Measurements from ENCODE around the gene RPF1. TPM values are rescaled to one million over a fixed set of nuclear protein-coding genes. Genes with fewer than 3 reads are reported as not detected.
"Not testable (repeated sequence)": the region's sequence is repeated elsewhere in the genome, so short reads cannot be mapped to it uniquely, and the experiment has no call there.

The RPF1 gene
- total RNA-seq, 1 experiment from 2014 or later, result 43.1 TPM

- Mint-ChIP-seq H3K36me3 (ENCODE audit: insufficient read depth, unreplicated experiment) (peaks cover 34% of the 10 kb centered on the region), H3K4me3 (ENCODE audit: unreplicated experiment) (peak overlapping the region; percentile 94), H3K27ac (ENCODE audit: low read depth, unreplicated experiment) (peak overlapping the region; percentile 94), H3K9me3 (ENCODE audit: unreplicated experiment) (peaks cover 9% of the 10 kb centered on the region), H3K27me3 (ENCODE audit: insufficient read depth, unreplicated experiment) (no peaks in the 10 kb centered on the region), H3K4me1 (ENCODE audit: insufficient read depth, unreplicated experiment) (peaks cover 31% of the 10 kb centered on the region)
- CTCF ChIA-PET, result interaction anchor here (0.5 to 1.0 kb wide), 4 partner anchors 25 to 299 kb away, joined by 3 to 4 read pairs (median 3); partner anchors contain the start of gene CTBS
- TF ChIP-seq, protein P1, sequence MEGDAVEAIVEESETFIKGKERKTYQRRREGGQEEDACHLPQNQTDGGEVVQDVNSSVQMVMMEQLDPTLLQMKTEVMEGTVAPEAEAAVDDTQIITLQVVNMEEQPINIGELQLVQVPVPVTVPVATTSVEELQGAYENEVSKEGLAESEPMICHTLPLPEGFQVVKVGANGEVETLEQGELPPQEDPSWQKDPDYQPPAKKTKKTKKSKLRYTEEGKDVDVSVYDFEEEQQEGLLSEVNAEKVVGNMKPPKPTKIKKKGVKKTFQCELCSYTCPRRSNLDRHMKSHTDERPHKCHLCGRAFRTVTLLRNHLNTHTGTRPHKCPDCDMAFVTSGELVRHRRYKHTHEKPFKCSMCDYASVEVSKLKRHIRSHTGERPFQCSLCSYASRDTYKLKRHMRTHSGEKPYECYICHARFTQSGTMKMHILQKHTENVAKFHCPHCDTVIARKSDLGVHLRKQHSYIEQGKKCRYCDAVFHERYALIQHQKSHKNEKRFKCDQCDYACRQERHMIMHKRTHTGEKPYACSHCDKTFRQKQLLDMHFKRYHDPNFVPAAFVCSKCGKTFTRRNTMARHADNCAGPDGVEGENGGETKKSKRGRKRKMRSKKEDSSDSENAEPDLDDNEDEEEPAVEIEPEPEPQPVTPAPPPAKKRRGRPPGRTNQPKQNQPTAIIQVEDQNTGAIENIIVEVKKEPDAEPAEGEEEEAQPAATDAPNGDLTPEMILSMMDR (IDR thresholded peaks at IDR 0.05; ENCODE audit: unreplicated experiment), result no peak
- intact Hi-C loops (cut with micrococcal nuclease), result loop anchor here (1.0 to 2.0 kb wide), 5 partner anchors 63 to 248 kb away; partner anchors contain the start of gene CTBS
- POLR2A ChIA-PET, result interaction anchor here (0.7 to 5.3 kb wide), 26 partner anchors 10 to 815 kb away, joined by 3 to 104 read pairs (median 6); partner anchors contain the start of genes CTBS and RPF1
- peak; percentile 70 for DNase-seq (ENCODE audit: unreplicated experiment)
- no TSS peak for BruUV-seq (replicated peaks)
These were observed 26.5 kb downstream of the RPF1 start for GRCh38 chr1:84505493-84506001.

DNA sequence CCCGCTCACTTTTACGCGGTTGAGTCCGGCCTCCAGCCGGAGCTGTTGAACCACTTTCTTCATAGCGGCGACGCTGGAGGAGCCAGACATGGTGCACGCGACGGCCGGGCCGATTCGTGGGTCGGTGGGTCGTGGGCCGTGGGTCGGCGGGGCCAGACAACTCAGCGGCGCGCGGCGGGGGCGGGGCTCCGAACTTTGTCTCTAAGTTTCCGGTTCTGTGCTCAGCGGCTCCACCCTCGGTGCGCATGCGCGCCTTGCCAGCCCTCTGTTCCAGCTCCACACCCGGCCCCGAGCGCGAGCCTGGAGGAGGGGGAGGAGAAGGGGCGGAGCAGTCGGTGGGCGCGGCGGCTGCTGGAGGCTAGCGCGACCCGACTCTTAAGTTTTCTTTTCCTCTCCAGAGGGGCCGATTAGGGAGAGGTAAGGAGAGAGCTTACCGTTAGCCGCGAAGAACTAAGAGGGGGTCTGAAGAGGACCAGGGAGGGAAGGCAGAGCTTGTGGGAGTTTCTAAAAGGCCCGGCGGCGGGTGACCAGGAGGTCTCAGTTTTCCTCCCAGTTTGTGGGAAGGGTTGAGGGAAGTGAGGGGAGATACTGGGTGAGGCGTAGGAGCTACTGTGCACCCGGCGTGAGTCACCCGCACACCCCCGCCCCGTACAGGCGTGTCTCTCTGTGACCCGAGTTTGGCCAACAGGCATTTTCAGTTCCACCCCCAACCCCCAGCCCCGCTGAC, 27.1 kb downstream of the RPF1 start, which contains the start of the genes GNG5 and SPATA1:
GNG5 (minus strand) TSS at position 580 of the 727 bp plus-strand sequence; CDS start at position 90, 490 bp downstream.
SPATA1 (plus strand) TSS at position 385 of the 727 bp plus-strand sequence. CDS start 9,974 bp downstream, outside the sequence.
- ChIA-PET CTCF (interaction anchor here (0.5 to 1.2 kb wide), 7 partner anchors 24 to 432 kb away, joined by 3 to 4 read pairs (median 3); partner anchors contain the start of gene CTBS), POLR2A (interaction anchor here (0.7 to 5.3 kb wide), 32 partner anchors 9 to 815 kb away, joined by 3 to 104 read pairs (median 6); partner anchors contain the start of genes CTBS and RPF1)
- TF ChIP-seq, protein P1 (IDR thresholded peaks at IDR 0.05; ENCODE audit: unreplicated experiment), result no peak
- Mint-ChIP-seq H3K4me1 (ENCODE audit: insufficient read depth, unreplicated experiment) (peaks cover 25% of the 10 kb centered on the region), H3K36me3 (ENCODE audit: insufficient read depth, unreplicated experiment) (peaks cover 28% of the 10 kb centered on the region), H3K9me3 (ENCODE audit: unreplicated experiment) (peaks cover 9% of the 10 kb centered on the region), H3K4me3 (ENCODE audit: unreplicated experiment) (peak within 1 kb of the TSS; percentile 94), H3K27ac (ENCODE audit: low read depth, unreplicated experiment) (peak within 1 kb of the TSS; percentile 94), H3K27me3 (ENCODE audit: insufficient read depth, unreplicated experiment) (no peaks in the 10 kb centered on the region)
- DNase-seq (ENCODE audit: unreplicated experiment), result peak; percentile 97
- intact Hi-C loops (cut with micrococcal nuclease), result loop anchor here (1.0 to 2.0 kb wide), 4 partner anchors 63 to 114 kb away; partner anchors contain the start of gene CTBS
- BruUV-seq (replicated peaks), result no TSS peak

GRCh38 chr1:84506729-84507453, 27.8 kb downstream of the RPF1 start:
- CTCF ChIA-PET, result interaction anchor here (0.8 to 1.2 kb wide), 6 partner anchors 66 to 432 kb away, joined by 3 to 4 read pairs (median 3); partner anchors contain the start of gene CTBS

GRCh38 chr1:84507887-84508286, 28.8 kb downstream of the RPF1 start:
- not testable (repeated sequence) for H3K4me3 Mint-ChIP-seq (ENCODE audit: unreplicated experiment); H3K27ac Mint-ChIP-seq (ENCODE audit: low read depth, unreplicated experiment); H3K27me3 Mint-ChIP-seq (ENCODE audit: insufficient read depth, unreplicated experiment); BruUV-seq (replicated peaks); H3K9me3 Mint-ChIP-seq (ENCODE audit: unreplicated experiment); DNase-seq (ENCODE audit: unreplicated experiment)
- H3K36me3 Mint-ChIP-seq (ENCODE audit: insufficient read depth, unreplicated experiment), result peaks cover 16% of the 10 kb centered on the region
- peaks cover 18% of the 10 kb centered on the region for H3K4me1 Mint-ChIP-seq (ENCODE audit: insufficient read depth, unreplicated experiment)
- ChIA-PET POLR2A (interaction anchor here (0.7 to 5.3 kb wide), 5 partner anchors 12 to 295 kb away, joined by 3 to 104 read pairs (median 8); partner anchors contain the start of genes CTBS and RPF1), CTCF (interaction anchor here (0.8 to 1.2 kb wide), 2 partner anchors 14 to 246 kb away, joined by 3 to 5 read pairs; no protein-coding TSS in a partner anchor)
- intact Hi-C loops (cut with micrococcal nuclease), result loop anchor here (2.0 kb wide), 1 partner anchor 65 kb away; no protein-coding TSS in a partner anchor

More at GRCh38 chr1:84506729-84507453, 27.8 kb downstream of the RPF1 start:
- H3K9me3 Mint-ChIP-seq (ENCODE audit: unreplicated experiment), result peaks cover 9% of the 10 kb centered on the region
- no peaks in the 10 kb centered on the region for H3K27me3 Mint-ChIP-seq (ENCODE audit: insufficient read depth, unreplicated experiment)
- peaks cover 18% of the 10 kb centered on the region for H3K4me1 Mint-ChIP-seq (ENCODE audit: insufficient read depth, unreplicated experiment)
- POLR2A ChIA-PET, result interaction anchor here (0.7 to 5.3 kb wide), 25 partner anchors 9 to 692 kb away, joined by 3 to 104 read pairs (median 7); partner anchors contain the start of genes CTBS and RPF1
- intact Hi-C loops (cut with micrococcal nuclease), result loop anchor here (1.0 to 2.0 kb wide), 4 partner anchors 64 to 113 kb away; partner anchors contain the start of gene CTBS
- H3K27ac Mint-ChIP-seq (ENCODE audit: low read depth, unreplicated experiment), result peak overlapping the region; percentile 94
- no peak for DNase-seq (ENCODE audit: unreplicated experiment)
- TSS peak; percentile 69 for BruUV-seq (replicated peaks)
- peaks cover 21% of the 10 kb centered on the region for H3K36me3 Mint-ChIP-seq (ENCODE audit: insufficient read depth, unreplicated experiment)
- peak overlapping the region; percentile 94 for H3K4me3 Mint-ChIP-seq (ENCODE audit: unreplicated experiment)
- TF ChIP-seq, protein P1 (IDR thresholded peaks at IDR 0.05; ENCODE audit: unreplicated experiment), result no peak

Measured in MCF 10A (cell line).